Left forelimb (tissue), 1 donor: ENCODE results near the gene RNU6-9.

Source experiments
- DNase-seq: peaks from one replicate; pipeline ENCODE4 v3.0.0-alpha.2; 2018; ENCODE audit warnings: low spot score

Gene RNU6-9

GRCh38 chr19:936175-936546, 42.9 kb downstream of the RNU6-9 start:
- no peak for DNase-seq

GRCh38 chr19:937259-937694, 44.0 kb downstream of the RNU6-9 start:
- no peak for DNase-seq

GRCh38 chr19:938233-938923, 45.1 kb downstream of the RNU6-9 start:
- DNase-seq: no peak

- DNase-seq: no peak
Observed at GRCh38 chr19:939439-939838, 46.2 kb downstream of the RNU6-9 start.

GRCh38 chr19:939922-940321, 46.6 kb downstream of the RNU6-9 start:
- DNase-seq: no peak

GRCh38 chr19:940591-941291, 47.5 kb downstream of the RNU6-9 start:
- DNase-seq: no peak

GRCh38 chr19:941292-942132, 48.2 kb downstream of the RNU6-9 start:
- no peak for DNase-seq

- no peak for DNase-seq
Observed at GRCh38 chr19:942133-942645, 48.9 kb downstream of the RNU6-9 start.
